ENCODE data around the gene REV3L.

The REV3L gene

GRCh38 chr6:111469543-111469942, 13.5 kb downstream of the REV3L start:
- no peak for DNase-seq

- DNase-seq: no peak
Observed at GRCh38 chr6:111468329-111469012, 14.5 kb downstream of the REV3L start.

GRCh38 chr6:111464184-111464583, 18.8 kb downstream of the REV3L start:
- no peak for DNase-seq

GRCh38 chr6:111462770-111463391, 20.1 kb downstream of the REV3L start:
- DNase-seq: peak; percentile 78

GRCh38 chr6:111461860-111462259, 21.2 kb downstream of the REV3L start:
- DNase-seq: peak; percentile 87

- no peak for DNase-seq
Observed at GRCh38 chr6:111458670-111459232, 24.3 kb downstream of the REV3L start.

GRCh38 chr6:111456208-111456607, 26.8 kb downstream of the REV3L start:
- DNase-seq: no peak

- DNase-seq: no peak
Observed at GRCh38 chr6:111450636-111451035, 32.4 kb downstream of the REV3L start.

- DNase-seq: no peak
Observed at GRCh38 chr6:111450087-111450486, 32.9 kb downstream of the REV3L start.

- no peak for DNase-seq
Observed at GRCh38 chr6:111449129-111449528, 33.9 kb downstream of the REV3L start.

GRCh38 chr6:111447051-111447450, 36.0 kb downstream of the REV3L start:
- DNase-seq: no peak

GRCh38 chr6:111445861-111446267, 37.2 kb downstream of the REV3L start:
- no peak for DNase-seq

- DNase-seq: no peak
Observed at GRCh38 chr6:111444794-111445193, 38.2 kb downstream of the REV3L start.

- peak; percentile 63 for DNase-seq
Observed at GRCh38 chr6:111441678-111442243, 41.3 kb downstream of the REV3L start.

GRCh38 chr6:111439171-111439570, 43.8 kb downstream of the REV3L start:
- no peak for DNase-seq

- no peak for DNase-seq
Observed at GRCh38 chr6:111437573-111437972, 45.4 kb downstream of the REV3L start.

GRCh38 chr6:111432511-111432910, 50.5 kb downstream of the REV3L start:
- no peak for DNase-seq

- no peak for DNase-seq
Observed at GRCh38 chr6:111430605-111431376, 52.2 kb downstream of the REV3L start.

- DNase-seq: no peak
Observed at GRCh38 chr6:111429571-111429970, 53.4 kb downstream of the REV3L start.

- DNase-seq: peak; percentile 27
Observed at GRCh38 chr6:111428811-111429210, 54.2 kb downstream of the REV3L start.

GRCh38 chr6:111427341-111428116, 55.5 kb downstream of the REV3L start:
- DNase-seq: peak; percentile 59

All from OCI-M1 (cell line).